Posterior vena cava (tissue), 2 donors: ENCODE measurements around the gene COMT. TPM values are rescaled to one million over a fixed set of nuclear protein-coding genes. Genes with fewer than 3 reads are reported as not detected.
"Not testable (repeated sequence)": the region's sequence is repeated elsewhere in the genome, so short reads cannot be mapped to it uniquely, and the experiment has no call there.

Source experiments
- DNase-seq: peaks from one replicate; pipeline ENCODE4 v3.0.0-alpha.2; 2020; ENCODE audit warnings: low spot score
- intact Hi-C, 2 donors: fragments of 100-400 bp; cut with DNase I; formaldehyde crosslinking; loops; one replicate each; pipeline versions ENCODE4 v1.14.1 to v1.14.2; 2022 to 2023
- total RNA-seq, 2 donors: library from RNA; stranded (reverse); fragmentation: NEBNext Ultra II Directional; extraction: Animal tissue kit (Norgen Biotek cat#: 25700); gene quantifications; one replicate each; pipeline ENCODE4 v1.2.1, GENCODE V29; 2021
- donor health status: DM: yes; HTN: yes; CAD: no.
- donor health status: DM: yes; HTN: yes; CAD: no.

The COMT gene
- total RNA-seq, 2 donors from 2014 or later = 81.7 to 95.4 TPM

- DNase-seq = no peak
- intact Hi-C loops = no loop called here
These were observed 20.0 kb upstream of the COMT start for GRCh38 chr22:19921544-19922081.

- no peak for DNase-seq
These were observed 17.6 kb upstream of the COMT start for GRCh38 chr22:19923914-19924513.

DNA sequence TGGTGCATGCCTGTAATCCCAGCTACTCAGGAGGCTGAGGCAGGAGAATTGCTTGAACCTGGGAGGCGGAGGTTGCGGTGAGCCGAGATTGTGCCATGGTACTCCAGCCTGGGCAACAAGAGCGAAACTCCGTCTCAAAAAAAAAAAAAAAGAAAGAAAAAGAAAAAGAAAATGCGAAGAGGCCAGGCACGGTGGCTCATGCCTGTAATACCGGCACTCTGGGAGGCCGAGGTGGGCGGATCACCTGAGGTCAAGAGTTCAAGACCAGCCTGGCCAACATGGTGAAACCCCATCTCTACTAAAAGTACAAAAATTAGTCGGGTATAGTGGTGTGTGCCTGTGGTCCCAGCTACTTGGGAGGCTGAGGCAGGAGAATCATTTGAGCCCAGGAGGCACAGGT is 15.5 kb upstream of the COMT start:
- intact Hi-C loops, DNase-seq: not testable (repeated sequence)

More at GRCh38 chr22:19923914-19924513, 17.6 kb upstream of the COMT start:
- intact Hi-C loops = no loop called here

GRCh38 chr22:19927696-19928095 is 13.9 kb upstream of the COMT start:
- intact Hi-C loops = no loop called here
- DNase-seq = no peak

GRCh38 chr22:19928207-19928606 is 13.4 kb upstream of the COMT start:
- no peak for DNase-seq
- intact Hi-C loops = no loop called here

DNA sequence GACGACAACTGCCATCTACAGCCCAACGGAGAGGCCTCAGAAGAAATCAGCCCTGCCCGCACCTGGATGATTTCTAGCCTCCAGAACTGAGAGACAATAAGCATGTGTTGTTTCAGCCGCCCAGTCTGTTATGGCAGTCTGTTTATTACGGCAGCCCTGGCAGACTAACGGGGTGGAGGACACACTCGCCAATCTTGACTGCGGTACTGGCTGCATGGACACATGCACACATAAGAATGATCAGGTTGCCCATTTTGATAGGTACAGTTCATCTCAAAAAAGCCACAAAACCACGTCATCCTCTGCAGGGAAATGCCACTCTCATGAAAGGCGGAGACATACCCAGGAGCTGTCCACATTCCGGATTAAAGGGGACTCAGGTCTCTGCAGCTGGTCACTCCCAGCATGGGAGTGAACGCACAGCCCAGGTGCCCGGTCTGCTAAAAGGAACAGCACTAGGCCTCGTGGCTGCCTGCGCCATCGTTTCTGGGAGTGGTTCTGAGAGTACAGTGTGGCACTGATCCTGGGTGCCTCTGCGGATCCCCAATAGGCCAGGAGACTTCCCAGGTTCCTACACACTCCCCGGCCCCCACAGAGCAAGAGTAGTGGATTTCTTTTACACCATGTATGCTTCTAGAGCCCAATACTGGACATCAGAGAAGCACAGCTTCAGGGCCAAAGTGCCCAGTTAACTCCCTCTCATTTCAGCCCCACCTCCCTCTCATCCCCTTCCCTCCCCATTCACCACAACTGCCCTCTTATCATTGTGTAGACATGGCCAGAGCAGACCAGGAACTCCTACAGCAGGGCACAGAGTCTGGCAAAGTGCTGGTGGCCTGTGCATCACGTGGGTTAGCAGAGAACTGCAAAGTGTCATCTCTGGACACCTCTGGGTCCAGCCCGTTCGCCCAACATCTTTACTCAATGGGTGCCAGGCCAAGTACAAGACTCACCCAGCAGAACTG is 11.7 kb upstream of the COMT start:
- intact Hi-C loops = no loop called here
- DNase-seq = no peak

- intact Hi-C loops = no loop called here
- no peak for DNase-seq
These were observed 10.8 kb upstream of the COMT start for GRCh38 chr22:19930551-19931486.

GRCh38 chr22:19931514-19931913 is 10.1 kb upstream of the COMT start:
- DNase-seq = no peak
- intact Hi-C loops = no loop called here

DNA sequence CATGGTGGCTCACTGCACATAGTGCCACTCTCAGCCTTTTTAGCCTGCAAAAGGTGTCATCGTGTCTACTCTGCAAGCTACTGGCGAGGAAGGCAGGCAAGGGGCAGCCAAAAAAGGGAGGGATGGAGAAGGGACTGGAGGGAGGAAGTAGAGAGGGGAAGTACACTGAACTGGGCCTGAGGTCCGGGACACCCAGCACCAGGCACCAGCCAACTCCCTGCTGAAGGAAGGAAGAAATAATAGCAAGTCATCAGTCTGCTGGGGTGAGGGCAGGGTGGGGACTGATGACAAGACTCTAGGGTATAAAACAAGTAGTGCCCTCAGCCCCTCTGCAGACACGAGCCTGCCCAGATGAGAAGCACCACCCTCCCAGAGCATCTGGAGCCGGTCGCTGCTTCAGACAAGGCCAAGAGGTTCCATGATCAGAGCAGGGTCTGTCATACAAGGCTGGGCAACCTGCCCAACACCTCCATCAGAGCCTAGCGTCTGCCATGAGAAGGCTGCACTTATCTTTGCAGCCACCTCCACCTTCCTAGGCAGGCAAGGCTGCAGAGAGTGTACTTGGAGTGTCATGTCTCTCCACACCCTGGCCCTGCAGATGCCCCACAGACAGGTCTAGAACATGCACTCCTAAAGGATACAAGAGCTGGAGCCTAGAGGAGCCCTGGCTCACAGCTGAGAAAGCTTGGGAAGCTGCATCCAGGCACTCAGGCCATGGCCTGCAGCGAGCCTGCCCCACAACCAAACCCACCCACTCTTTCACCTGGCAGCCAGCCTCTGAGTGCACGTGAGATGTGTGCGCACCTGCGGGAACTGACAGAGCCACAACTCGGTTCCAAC is 9.0 kb upstream of the COMT start:
- intact Hi-C loops = loop anchor here in 1 of 2 donors (1.0 kb wide), 1 partner anchor 34 kb away; no protein-coding TSS in a partner anchor
- no peak for DNase-seq

DNA sequence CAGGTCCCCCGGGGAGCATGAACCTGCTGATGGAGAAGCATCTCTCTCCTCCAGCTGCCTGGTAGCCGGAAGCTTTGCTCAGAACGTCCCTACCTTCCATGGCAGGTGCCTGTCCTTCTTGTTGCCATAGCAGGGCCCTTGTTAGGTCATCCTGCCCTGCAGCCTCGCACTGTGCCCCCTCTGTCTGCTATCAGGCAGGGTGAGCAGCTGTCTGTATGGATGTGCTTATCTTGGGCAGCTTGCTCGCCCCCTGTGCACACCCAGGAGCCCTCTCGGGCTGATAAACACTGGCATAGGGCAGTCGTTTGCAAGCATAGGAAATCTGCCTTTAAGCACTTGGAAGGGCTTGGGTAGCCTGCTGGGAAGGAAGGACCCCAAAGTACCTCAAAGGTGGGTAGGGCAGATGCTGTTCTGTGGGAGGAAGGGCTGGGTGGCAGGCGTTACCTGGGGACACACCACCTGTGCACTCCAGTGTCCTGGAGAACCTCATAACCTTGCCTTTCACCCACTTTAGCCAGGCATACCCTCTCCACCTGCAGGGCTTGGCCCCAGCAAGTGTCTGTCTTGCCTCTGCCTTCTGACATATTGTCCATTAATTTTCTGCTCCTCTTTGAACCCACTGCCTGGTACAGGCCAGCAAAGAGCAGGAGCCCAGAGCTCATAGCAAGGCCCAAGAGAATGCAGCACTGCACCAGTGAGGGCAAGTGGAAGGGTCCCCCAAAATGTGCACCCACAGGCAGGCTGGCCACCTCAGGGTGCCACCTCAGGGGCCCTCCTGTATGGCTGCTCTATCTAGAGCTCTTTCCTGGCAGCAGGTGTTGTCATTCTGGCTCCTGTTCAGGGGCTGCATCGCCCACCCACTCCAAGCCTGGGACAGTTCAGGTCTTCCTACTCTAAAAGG is 8.0 kb upstream of the COMT start:
- DNase-seq = peak; percentile 55
- intact Hi-C loops = loop anchor here in 1 of 2 donors (1.0 kb wide), 1 partner anchor 35 kb away; no protein-coding TSS in a partner anchor

GRCh38 chr22:19935123-19935718 is 6.4 kb upstream of the COMT start:
- intact Hi-C loops = not testable (repeated sequence)
- DNase-seq = peak; percentile 31

GRCh38 chr22:19936513-19936912 is 5.1 kb upstream of the COMT start:
- DNase-seq = peak; percentile 4
- intact Hi-C loops = no loop called here

GRCh38 chr22:19937616-19938473 is 3.7 kb upstream of the COMT start:
- intact Hi-C loops = no loop called here
- DNase-seq = peak; percentile 30

DNA sequence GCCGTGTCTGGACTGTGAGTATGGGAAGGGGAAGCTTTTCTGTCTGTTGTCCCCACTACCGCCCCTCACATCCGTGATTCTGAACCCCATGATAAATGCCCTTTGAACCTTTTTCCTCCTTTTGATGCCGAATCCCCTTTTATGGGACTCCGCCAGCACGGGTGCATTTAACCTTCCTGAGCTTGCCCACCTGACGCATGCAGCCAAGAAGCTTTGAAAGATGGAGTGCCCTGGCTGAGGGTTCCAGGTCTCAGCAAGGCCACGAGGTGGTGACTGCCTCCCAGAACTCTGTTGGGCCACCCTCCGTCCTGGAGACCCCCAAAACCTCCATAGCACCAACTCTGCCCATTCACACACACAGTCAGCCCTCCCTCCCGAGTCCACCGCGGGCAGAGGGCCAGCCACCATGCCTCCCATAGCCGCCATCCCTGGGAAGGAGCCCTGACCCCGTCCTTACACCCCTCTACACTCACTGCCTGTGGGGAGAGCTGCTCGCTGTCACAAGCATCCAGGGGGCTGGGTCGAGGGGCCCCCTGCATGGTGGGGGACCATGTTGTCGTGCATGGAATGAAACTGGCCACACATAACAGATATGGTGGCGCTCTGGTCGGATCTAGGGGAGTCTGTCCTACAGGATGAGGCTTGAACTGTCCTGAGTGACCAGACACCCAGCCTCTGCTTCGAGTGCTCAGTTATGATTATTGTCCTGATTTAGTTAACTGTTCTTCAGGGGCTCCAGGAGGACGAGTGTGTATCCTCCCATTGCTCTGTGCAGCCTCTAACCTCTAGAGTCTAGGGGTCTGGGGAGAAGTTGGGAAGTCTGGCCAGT is 822 bp upstream of the COMT start:
- DNase-seq = peak; percentile 69
- intact Hi-C loops = no loop called here
